ENCODE results near the gene CALML3.

CALML3 gene

DNA sequence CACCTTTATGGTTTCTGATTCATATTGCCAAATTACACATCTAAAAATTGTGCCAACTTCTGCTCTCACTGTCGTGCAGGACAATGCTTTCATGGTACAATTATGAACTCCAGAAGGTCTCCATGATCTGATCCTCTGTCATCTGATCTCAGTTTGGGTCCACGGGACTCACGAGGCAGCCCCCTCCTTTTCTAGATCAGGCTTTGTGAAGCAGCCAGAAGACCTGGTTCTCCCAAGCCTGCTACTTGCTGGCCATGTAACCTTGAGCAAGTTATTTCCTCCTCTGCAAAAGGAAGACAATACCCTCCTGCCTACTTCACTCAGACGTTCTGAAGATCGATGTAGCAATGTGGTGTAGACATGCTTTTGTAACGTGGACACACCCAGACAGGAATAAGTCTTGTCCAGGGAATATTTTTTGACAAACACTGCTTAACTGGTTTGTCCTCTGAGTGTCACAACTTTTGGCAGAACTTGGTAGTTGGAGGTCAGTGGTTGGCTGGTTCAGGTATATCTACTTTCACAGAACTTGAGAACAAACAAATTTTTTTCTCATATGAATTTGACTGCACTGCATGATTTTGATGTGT is 19.6 kb downstream of the CALML3 start:
- TF ChIP-seq, protein P1, sequence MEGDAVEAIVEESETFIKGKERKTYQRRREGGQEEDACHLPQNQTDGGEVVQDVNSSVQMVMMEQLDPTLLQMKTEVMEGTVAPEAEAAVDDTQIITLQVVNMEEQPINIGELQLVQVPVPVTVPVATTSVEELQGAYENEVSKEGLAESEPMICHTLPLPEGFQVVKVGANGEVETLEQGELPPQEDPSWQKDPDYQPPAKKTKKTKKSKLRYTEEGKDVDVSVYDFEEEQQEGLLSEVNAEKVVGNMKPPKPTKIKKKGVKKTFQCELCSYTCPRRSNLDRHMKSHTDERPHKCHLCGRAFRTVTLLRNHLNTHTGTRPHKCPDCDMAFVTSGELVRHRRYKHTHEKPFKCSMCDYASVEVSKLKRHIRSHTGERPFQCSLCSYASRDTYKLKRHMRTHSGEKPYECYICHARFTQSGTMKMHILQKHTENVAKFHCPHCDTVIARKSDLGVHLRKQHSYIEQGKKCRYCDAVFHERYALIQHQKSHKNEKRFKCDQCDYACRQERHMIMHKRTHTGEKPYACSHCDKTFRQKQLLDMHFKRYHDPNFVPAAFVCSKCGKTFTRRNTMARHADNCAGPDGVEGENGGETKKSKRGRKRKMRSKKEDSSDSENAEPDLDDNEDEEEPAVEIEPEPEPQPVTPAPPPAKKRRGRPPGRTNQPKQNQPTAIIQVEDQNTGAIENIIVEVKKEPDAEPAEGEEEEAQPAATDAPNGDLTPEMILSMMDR (IDR thresholded peaks at IDR 0.05; ENCODE audit: insufficient read depth, low read depth, low read length, missing control alignments) = no peak

DNA sequence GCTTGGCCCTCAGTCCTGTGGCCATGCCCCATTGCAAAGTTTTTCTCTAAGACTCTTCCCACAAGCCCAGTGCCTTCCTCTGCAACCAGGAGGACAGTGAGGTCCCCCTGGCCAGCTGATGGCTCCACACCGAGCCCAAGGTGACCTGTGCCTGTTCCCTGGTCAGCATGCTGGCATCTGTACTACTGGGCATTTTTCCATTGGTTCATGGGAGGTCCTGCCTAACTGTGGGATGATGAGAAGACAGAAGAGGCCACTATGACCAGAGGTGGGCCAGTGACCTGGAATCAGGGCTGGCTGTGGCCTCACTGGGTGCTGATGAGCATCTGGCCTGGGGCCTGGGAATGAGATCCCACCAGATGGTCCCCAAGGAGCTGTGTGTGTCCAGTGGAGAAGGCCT is 20.2 kb downstream of the CALML3 start:
- no peak for DNase-seq (ENCODE audit: low read depth)
- TF ChIP-seq, protein P1 (IDR thresholded peaks at IDR 0.05; ENCODE audit: insufficient read depth, low read depth, low read length, missing control alignments) = no peak
- H3K4me3 ChIP-seq (ENCODE audit: low read length) = no peak overlapping the region

More for the DNA sequence above, 19.6 kb downstream of the CALML3 start:
- no peak overlapping the region for H3K4me3 ChIP-seq (ENCODE audit: low read length)
- DNase-seq (ENCODE audit: low read depth) = peak; percentile 88

DNA sequence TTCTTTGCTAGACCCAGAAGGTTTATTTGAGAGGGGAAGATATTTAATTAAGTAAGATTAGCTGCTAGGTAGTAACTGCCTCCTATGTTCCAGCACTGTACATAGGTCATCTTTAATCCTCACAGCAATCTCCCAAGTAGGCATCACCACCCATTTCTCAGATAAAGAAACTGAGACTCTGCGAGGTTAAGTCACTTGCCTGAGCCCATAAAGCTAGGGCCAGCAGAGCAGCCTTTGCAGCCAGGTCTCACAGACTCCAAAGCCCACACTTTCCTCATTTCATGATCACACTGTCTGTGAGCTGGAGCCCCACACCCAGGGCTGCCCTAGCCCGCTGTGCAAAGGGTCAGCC is 20.6 kb downstream of the CALML3 start:
- no peak for DNase-seq (ENCODE audit: low read depth)
- H3K4me3 ChIP-seq (ENCODE audit: low read length) = no peak overlapping the region
- TF ChIP-seq, protein P1 (IDR thresholded peaks at IDR 0.05; ENCODE audit: insufficient read depth, low read depth, low read length, missing control alignments) = no peak

DNA sequence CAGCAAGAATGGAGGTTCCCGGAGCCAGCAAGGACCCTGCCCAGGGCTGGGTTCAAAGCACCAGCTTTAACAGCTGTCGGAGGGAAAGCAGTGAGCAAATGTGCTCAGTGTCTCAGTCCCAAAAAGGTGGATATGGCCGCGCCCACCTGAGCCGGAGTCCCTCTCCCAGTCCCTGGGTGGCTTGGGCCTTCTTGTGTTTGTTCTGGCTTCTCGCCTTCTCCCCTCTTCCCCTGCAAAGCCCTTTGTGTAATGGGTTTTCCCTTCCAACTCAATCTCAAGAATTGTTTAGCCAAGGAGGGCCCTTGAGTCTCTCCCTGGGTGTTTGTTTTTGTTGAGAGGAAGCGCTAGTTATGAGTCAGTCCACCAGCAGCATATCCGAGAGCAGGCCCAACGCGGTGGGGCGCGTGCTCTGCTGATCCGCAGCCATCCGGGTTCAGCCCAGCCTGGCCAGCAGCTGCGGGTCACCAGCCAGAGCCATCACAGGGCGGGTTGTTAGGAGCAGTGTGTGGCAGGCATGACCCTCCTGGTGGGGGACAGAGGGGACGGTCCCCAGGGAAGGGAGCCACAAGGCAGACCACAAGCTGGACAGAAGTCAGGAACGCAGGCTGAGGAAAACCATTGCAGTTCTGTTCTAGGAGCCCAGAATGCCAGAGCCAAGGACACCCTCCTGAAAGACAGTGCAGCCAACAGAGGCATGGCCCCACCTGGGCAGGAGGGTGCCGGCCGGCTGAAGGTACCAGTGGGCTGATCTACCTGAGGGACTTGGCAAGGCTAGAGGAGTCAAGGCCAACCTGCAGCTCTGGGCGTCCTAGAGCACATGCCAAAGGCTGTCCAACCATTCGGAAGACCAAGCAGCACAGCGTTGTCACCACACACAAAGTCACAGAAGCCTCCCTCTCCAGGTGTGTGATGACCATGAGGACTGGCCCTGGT is 21.3 kb downstream of the CALML3 start:
- peak; percentile 85 for DNase-seq (ENCODE audit: low read depth)
- H3K4me3 ChIP-seq (ENCODE audit: low read length) = no peak overlapping the region
- TF ChIP-seq, protein P1 (IDR thresholded peaks at IDR 0.05; ENCODE audit: insufficient read depth, low read depth, low read length, missing control alignments) = no peak

DNA sequence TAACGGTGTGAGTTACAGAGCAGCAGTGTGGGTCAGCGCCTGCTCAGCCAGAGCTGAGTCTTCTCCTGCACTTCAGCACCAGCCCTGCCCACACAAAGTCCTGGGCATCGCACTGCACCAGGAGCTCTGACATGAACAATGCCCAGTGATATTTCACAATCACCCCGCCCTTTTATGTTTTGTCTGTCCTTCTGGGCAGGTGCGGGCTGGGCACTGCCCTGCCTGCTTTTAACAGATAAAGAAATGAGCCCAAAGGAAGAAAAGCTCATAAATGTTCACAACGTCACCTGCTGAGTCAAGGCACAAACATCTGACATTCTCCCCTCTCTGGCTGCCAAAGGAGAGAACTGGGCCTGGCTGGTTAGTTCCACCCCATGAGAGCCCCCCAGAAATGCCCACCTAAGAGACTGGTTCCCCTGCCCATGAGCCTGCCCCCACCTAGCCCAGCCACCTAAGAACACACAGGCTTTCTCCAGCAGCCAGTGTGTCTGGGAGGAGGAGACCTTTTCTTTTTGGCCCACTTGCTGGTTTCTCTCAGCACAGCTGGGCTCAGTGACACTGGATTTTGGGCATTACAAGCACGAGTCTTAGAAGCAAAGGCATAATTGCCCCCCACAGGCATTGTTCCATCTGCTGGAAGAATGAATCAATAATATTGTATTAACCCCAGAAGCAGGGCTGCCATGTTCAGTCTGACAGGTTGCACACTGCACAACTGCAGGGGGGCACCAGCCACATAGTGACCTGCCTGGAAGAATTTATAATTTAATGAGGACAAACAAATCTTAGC is 22.3 kb downstream of the CALML3 start:
- TF ChIP-seq, protein P1 (IDR thresholded peaks at IDR 0.05; ENCODE audit: insufficient read depth, low read depth, low read length, missing control alignments) = no peak
- H3K4me3 ChIP-seq (ENCODE audit: low read length) = no peak overlapping the region
- peak; percentile 79 for DNase-seq (ENCODE audit: low read depth)

DNA sequence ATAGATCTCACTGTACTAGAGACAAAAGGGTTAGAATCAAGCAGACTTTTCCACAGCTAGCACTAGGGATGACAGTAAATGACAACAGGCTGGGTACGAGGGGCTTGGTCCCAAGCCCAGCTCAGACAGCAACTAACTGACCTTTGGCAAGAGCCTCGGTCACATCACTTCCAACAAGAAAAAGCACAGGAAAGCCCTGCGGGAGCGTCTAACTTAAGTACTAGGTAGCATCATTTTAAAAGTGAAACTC is 22.8 kb downstream of the CALML3 start:
- TF ChIP-seq, protein P1 (IDR thresholded peaks at IDR 0.05; ENCODE audit: insufficient read depth, low read depth, low read length, missing control alignments) = no peak
- DNase-seq (ENCODE audit: low read depth) = no peak
- peak overlapping the region; percentile 13 for H3K4me3 ChIP-seq (ENCODE audit: low read length)
